Upper lobe of left lung (tissue), 6 donors: ENCODE data around the gene TTC28. TPM values are rescaled to one million over a fixed set of nuclear protein-coding genes. Genes with fewer than 3 reads are reported as not detected.
A peak's percentile ranks its signal among the peaks of the same experiment; 100 is the strongest.

Source experiments
- ATAC-seq, 2 donors: fragments of 200-7000 bp; cut with Tn5 transposase; one replicate each; pipeline ENCODE4 v1.9.1; 2022; ENCODE audit warnings: mild to moderate bottlenecking in 2 of 2, moderate library complexity in 2 of 2; ENCODE audit not compliant: low FRiP score in 2 of 2
- DNase-seq, 2 donors: peaks; one replicate each; pipeline ENCODE4 v3.0.0-alpha.2; 2019 to 2020
- H3K27ac ChIP-seq, 4 donors: fragments of 200-600 bp; sonication (generic); one replicate each; pipeline ENCODE4 v1.5.1; 2016 to 2019
- H3K27me3 ChIP-seq, 4 donors: fragments of 200-600 bp; sonication (generic); one replicate each; pipeline ENCODE4 v1.5.1; 2017 to 2019
- H3K36me3 ChIP-seq, 4 donors: fragments of 200-600 bp; sonication (generic); one replicate each; pipeline ENCODE4 v1.5.1; 2016 to 2019
- H3K4me1 ChIP-seq, 4 donors: fragments of 200-600 bp; sonication (generic); one replicate each; pipeline ENCODE4 v1.5.1; 2018 to 2019
- H3K4me3 ChIP-seq, 4 donors: fragments of 200-600 bp; sonication (generic); one replicate each; pipeline ENCODE4 v1.5.1; 2017 to 2019; ENCODE audit warnings: mild to moderate bottlenecking in 2 of 4, moderate library complexity in 1 of 4
- H3K9me3 ChIP-seq, 4 donors: fragments of 200-600 bp; sonication (generic); one replicate each; pipeline ENCODE4 v1.5.1; 2018 to 2019
- CTCF ChIP-seq, 6 experiments: fragments of 450-650 bp in 4 of 6; fragments of 200-600 bp in 2 of 6; sonication (generic) in 2 of 6; IDR thresholded peaks; one replicate each; pipeline ENCODE4 v1.5.1; 2016 to 2019; ENCODE audit warnings: antibody characterized with exemption in 6 of 6
- EP300 ChIP-seq, 4 donors: sonication (generic); formaldehyde crosslinking; IDR thresholded peaks; one replicate each; pipeline ENCODE4 v1.5.1; 2017; ENCODE audit warnings: antibody characterized with exemption in 4 of 4, control low read depth in 2 of 4
- POLR2A ChIP-seq, 4 donors: fragments of 450-650 bp; IDR thresholded peaks; one replicate each; pipeline ENCODE4 v1.5.1; 2016 to 2017; ENCODE audit warnings: antibody characterized with exemption in 4 of 4, mild to moderate bottlenecking in 2 of 4
- POLR2AphosphoS5 ChIP-seq, 2 donors: sonication (generic); formaldehyde crosslinking; IDR thresholded peaks; one replicate each; pipeline ENCODE4 v1.5.1; 2017; ENCODE audit warnings: antibody characterized with exemption in 2 of 2
- whole genome bisulfite sequencing, 2 donors: methylation state at CpG; one replicate each; pipeline ENCODE4 v1.1.5; 2017 to 2018; 5-methylcytosine and 5-hydroxymethylcytosine counted together
- total RNA-seq, 6 donors: library from RNA; depleted of rRNA in 4 of 6; stranded (reverse); fragments of >200 nt in 4 of 6; gene quantifications; one replicate each; pipeline versions ENCODE4 v1.1.0 to v1.2.1, GENCODE V29; 2016 to 2021
- donor health status: DM: no; HTN: no; CAD: no; lungs with moderate emphysema.
- donor health status: DM: no; HTN: yes; CAD: no; lungs with severe emphysema.

TTC28 gene
- total RNA-seq, 6 donors from 2014 or later, result 30.1 to 69.4 (median 41.4) TPM

- 79 to 88% methylated on average over 2 of the region's 2 CpGs for WGBS, 2 donors
- no peak for TF ChIP-seq POLR2AphosphoS5 (IDR thresholded peaks at IDR 0.05)
- no peak for TF ChIP-seq CTCF (IDR thresholded peaks at IDR 0.05)
- TF ChIP-seq EP300 (IDR thresholded peaks at IDR 0.05), result no peak
- TF ChIP-seq POLR2A (IDR thresholded peaks at IDR 0.05), result no peak
- Histone ChIP-seq H3K27me3 (no peaks in the 10 kb centered on the region), H3K36me3 (peaks cover 0 to 9% (median 0%) of the 10 kb centered on the region in 4 donors), H3K4me1 (peaks cover 0 to 12% (median 3%) of the 10 kb centered on the region in 4 donors), H3K4me3 (no peak overlapping the region), H3K9me3 (no peaks in the 10 kb centered on the region), H3K27ac (peak overlapping the region in 2 of 4 donors; percentile 14 to 32)
- ATAC-seq (no peak), DNase-seq (no peak)
Observed at GRCh38 chr22:28112190-28112544, 567.5 kb downstream of the TTC28 start.

GRCh38 chr22:28111501-28112189, 568.0 kb downstream of the TTC28 start:
- no peak for TF ChIP-seq CTCF (IDR thresholded peaks at IDR 0.05)
- TF ChIP-seq POLR2AphosphoS5 (IDR thresholded peaks at IDR 0.05), result no peak
- TF ChIP-seq POLR2A (IDR thresholded peaks at IDR 0.05), result no peak
- TF ChIP-seq EP300 (IDR thresholded peaks at IDR 0.05), result no peak
- H3K36me3 ChIP-seq, result peaks cover 0 to 13% (median 0%) of the 10 kb centered on the region in 4 donors
- WGBS, 2 donors, result 74 to 76% methylated on average over 3 of the region's 3 CpGs
- H3K4me1 ChIP-seq, result peaks cover 0 to 12% (median 3%) of the 10 kb centered on the region in 4 donors
- no peak overlapping the region for H3K4me3 ChIP-seq
- H3K9me3 ChIP-seq, result no peaks in the 10 kb centered on the region
- DNase-seq (no peak), ATAC-seq (no peak)
- H3K27me3 ChIP-seq, result no peaks in the 10 kb centered on the region
- peak overlapping the region in 1 of 4 donors; percentile 32 for H3K27ac ChIP-seq

- no peaks in the 10 kb centered on the region for H3K9me3 ChIP-seq
- DNase-seq, result no peak
- TF ChIP-seq POLR2AphosphoS5 (IDR thresholded peaks at IDR 0.05) (no peak), CTCF (IDR thresholded peaks at IDR 0.05) (no peak), EP300 (IDR thresholded peaks at IDR 0.05) (no peak), POLR2A (IDR thresholded peaks at IDR 0.05) (no peak)
- H3K4me1 ChIP-seq, result peaks cover 4 to 18% (median 5%) of the 10 kb centered on the region in 4 donors
- WGBS, 2 donors, result 80 to 86% methylated on average over 4 of the region's 4 CpGs
- peaks cover 0 to 27% (median 2%) of the 10 kb centered on the region in 4 donors for H3K36me3 ChIP-seq
- ATAC-seq, result no peak
- H3K27me3 ChIP-seq, result no peaks in the 10 kb centered on the region
- H3K27ac ChIP-seq, result no peak overlapping the region
- no peak overlapping the region for H3K4me3 ChIP-seq
Observed at GRCh38 chr22:28108851-28109250, 570.8 kb downstream of the TTC28 start.

- ATAC-seq (no peak), DNase-seq (no peak)
- peaks cover 0 to 13% (median 8%) of the 10 kb centered on the region in 4 donors for H3K4me1 ChIP-seq
- H3K27ac ChIP-seq, result no peak overlapping the region
- H3K27me3 ChIP-seq, result no peaks in the 10 kb centered on the region
- no peak overlapping the region for H3K4me3 ChIP-seq
- TF ChIP-seq POLR2A (IDR thresholded peaks at IDR 0.05), result no peak
- TF ChIP-seq CTCF (IDR thresholded peaks at IDR 0.05), result no peak
- no peak for TF ChIP-seq EP300 (IDR thresholded peaks at IDR 0.05)
- no peak for TF ChIP-seq POLR2AphosphoS5 (IDR thresholded peaks at IDR 0.05)
- peaks cover 0 to 27% (median 2%) of the 10 kb centered on the region in 4 donors for H3K36me3 ChIP-seq
- 89 to 91% methylated on average over 4 of the region's 4 CpGs for WGBS, 2 donors
- H3K9me3 ChIP-seq, result no peaks in the 10 kb centered on the region
Observed at GRCh38 chr22:28106617-28107016, 573.0 kb downstream of the TTC28 start.

GRCh38 chr22:28105988-28106387, 573.7 kb downstream of the TTC28 start:
- Histone ChIP-seq H3K4me3 (no peak overlapping the region), H3K27ac (no peak overlapping the region), H3K36me3 (peaks cover 0 to 30% (median 2%) of the 10 kb centered on the region in 4 donors), H3K9me3 (no peaks in the 10 kb centered on the region), H3K4me1 (peaks cover 0 to 12% (median 8%) of the 10 kb centered on the region in 4 donors), H3K27me3 (no peaks in the 10 kb centered on the region)
- ATAC-seq, result no peak
- no peak for TF ChIP-seq POLR2AphosphoS5 (IDR thresholded peaks at IDR 0.05)
- no peak for TF ChIP-seq POLR2A (IDR thresholded peaks at IDR 0.05)
- no peak for TF ChIP-seq CTCF (IDR thresholded peaks at IDR 0.05)
- TF ChIP-seq EP300 (IDR thresholded peaks at IDR 0.05), result no peak
- WGBS, 2 donors, result 94 to 98% methylated on average over 2 of the region's 2 CpGs
- DNase-seq, result no peak
